HepG2 (cell line): ENCODE results near the gene AUNIP. TPM values are rescaled to one million over a fixed set of nuclear protein-coding genes. Genes with fewer than 3 reads are reported as not detected.
A peak's percentile ranks its signal among the peaks of the same experiment; 100 is the strongest.

ENCODE experiments used
- BHLHE40 ChIP-seq: IDR thresholded peaks from 2 replicates; pipeline ENCODE4 v1.6.1; 2011; ENCODE audit warnings: low read length, improper control_type of control experiment
- DR1 ChIP-seq: sonication (generic); formaldehyde crosslinking; IDR thresholded peaks from 2 replicates; pipeline ENCODE4 v1.8.0; 2021; ENCODE audit warnings: mild to moderate bottlenecking, missing genetic modification reagents, inconsistent platforms
- DZIP1 ChIP-seq: sonication (generic); formaldehyde crosslinking; IDR thresholded peaks from 2 replicates; pipeline ENCODE4 v1.5.0; 2020; ENCODE audit warnings: mild to moderate bottlenecking, missing genetic modification reagents
- ELF3 ChIP-seq: IDR thresholded peaks from 2 replicates; pipeline ENCODE4 v1.6.1; 2016; ENCODE audit warnings: missing genetic modification reagents, missing compliant biosample characterization
- HMGA1 ChIP-seq: sonication (generic); formaldehyde crosslinking; conservative IDR thresholded peaks from 2 replicates; pipeline ENCODE4 v1.4.0; 2020; ENCODE audit warnings: missing genetic modification reagents
- MYC ChIP-seq: sonication (generic); formaldehyde crosslinking; IDR thresholded peaks from 2 replicates; pipeline ENCODE4 v1.9.0; 2021; ENCODE audit warnings: missing genetic modification reagents, borderline replicate concordance
- NBN ChIP-seq: fragments of 450-650 bp; conservative IDR thresholded peaks from 2 replicates; pipeline ENCODE4 v1.6.1; 2017
- NFYC ChIP-seq: IDR thresholded peaks from 2 replicates; pipeline ENCODE4 v1.6.1; 2016; ENCODE audit warnings: missing genetic modification reagents, missing compliant biosample characterization
- RCOR2 ChIP-seq: IDR thresholded peaks from 2 replicates; pipeline ENCODE4 v1.6.1; 2016; ENCODE audit warnings: missing biosample characterization, missing genetic modification reagents
- RFX5 ChIP-seq: IDR thresholded peaks from 2 replicates; pipeline ENCODE4 v1.6.1; 2011; ENCODE audit warnings: low read depth, low read length, improper control_type of control experiment
- RNF2 ChIP-seq: fragments of 450-650 bp; conservative IDR thresholded peaks from 2 replicates; pipeline ENCODE4 v1.6.1; 2016; ENCODE audit warnings: low read depth
- SAP130 ChIP-seq: IDR thresholded peaks from 2 replicates; pipeline ENCODE4 v1.6.1; 2016; ENCODE audit warnings: low read depth
- TAF1 ChIP-seq: sonication (generic); formaldehyde crosslinking; IDR thresholded peaks from 2 replicates; pipeline ENCODE4 v1.4.0; 2020; ENCODE audit warnings: missing genetic modification reagents
- TCF7 ChIP-seq: sonication (generic); IDR thresholded peaks from 2 replicates; pipeline ENCODE4 v1.6.1; 2016; ENCODE audit warnings: antibody characterized with exemption, low read depth
- ZBTB21 ChIP-seq: sonication (generic); formaldehyde crosslinking; IDR thresholded peaks from 2 replicates; pipeline ENCODE4 v1.4.0; 2020; ENCODE audit warnings: missing genetic modification reagents
- ZMAT3 ChIP-seq: sonication (generic); formaldehyde crosslinking; conservative IDR thresholded peaks from 2 replicates; pipeline ENCODE4 v1.7.0; 2021; ENCODE audit warnings: missing genetic modification reagents
- ZNF274 ChIP-seq: sonication (generic); formaldehyde crosslinking; IDR thresholded peaks from 2 replicates; pipeline ENCODE4 v1.5.1; 2020; ENCODE audit warnings: mild to moderate bottlenecking, missing genetic modification reagents
- ZNF30 ChIP-seq: sonication (generic); formaldehyde crosslinking; IDR thresholded peaks from 2 replicates; pipeline ENCODE4 v1.5.0; 2020; ENCODE audit warnings: mild to moderate bottlenecking, missing genetic modification reagents
- ZNF484 ChIP-seq: sonication (generic); formaldehyde crosslinking; IDR thresholded peaks from 2 replicates; pipeline ENCODE4 v1.5.1; 2020; ENCODE audit warnings: mild to moderate bottlenecking, low read depth, missing genetic modification reagents, borderline replicate concordance
- ZNF598 ChIP-seq: sonication (generic); formaldehyde crosslinking; IDR thresholded peaks from 2 replicates; pipeline ENCODE4 v1.5.1; 2020; ENCODE audit warnings: mild to moderate bottlenecking, missing genetic modification reagents, borderline replicate concordance
- ZNF615 ChIP-seq: sonication (generic); formaldehyde crosslinking; IDR thresholded peaks from 2 replicates; pipeline ENCODE4 v1.5.0; 2020; ENCODE audit warnings: mild to moderate bottlenecking, missing genetic modification reagents, borderline replicate concordance
- ZNF619 ChIP-seq: sonication (generic); formaldehyde crosslinking; IDR thresholded peaks from 2 replicates; pipeline ENCODE4 v1.4.0; 2020; ENCODE audit warnings: mild to moderate bottlenecking, missing genetic modification reagents
- ZNF891 ChIP-seq: sonication (generic); formaldehyde crosslinking; IDR thresholded peaks from 2 replicates; pipeline ENCODE4 v1.5.0; 2020; ENCODE audit warnings: mild to moderate bottlenecking, missing genetic modification reagents
- polyA plus RNA-seq, 8 experiments: library from polyadenylated mRNA; depleted of rRNA in 3 of 8; stranded (reverse) in 7 of 8; unstranded in 1 of 8; fragments of >200 nt; fragmentation: Illumina TruSeq in 4 of 8; extraction: Trizol in 4 of 8; gene quantifications; 2 replicates each; pipeline versions ENCODE4 v1.2.1 to v1.2.3, GENCODE V29; 2011 to 2016; ENCODE audit warnings: low read depth in 4 of 8, missing spikeins in 1 of 8, mixed read lengths in 1 of 8; ENCODE audit not compliant: insufficient read depth in 1 of 8
- total RNA-seq, 5 experiments: library from RNA; depleted of rRNA; stranded (reverse); fragments of >200 nt; fragmentation: Illumina TruSeq; extraction: Trizol; gene quantifications; 2 replicates each; pipeline ENCODE4 v1.2.3, GENCODE V29; 2016; ENCODE audit warnings: low read depth in 1 of 5
- TF ChIP-seq, protein P1 (sequence below): sonication (generic); formaldehyde crosslinking; IDR thresholded peaks from 2 replicates; pipeline ENCODE4 v1.5.1; 2020; ENCODE audit warnings: mild to moderate bottlenecking, missing genetic modification reagents, moderate library complexity
- TF ChIP-seq, protein P2 (sequence below): sonication (generic); formaldehyde crosslinking; IDR thresholded peaks from 2 replicates; pipeline ENCODE4 v1.8.1; 2023; ENCODE audit warnings: mild to moderate bottlenecking, missing genetic modification reagents
- TF ChIP-seq, protein P3 (sequence below): sonication (generic); IDR thresholded peaks from 2 replicates; pipeline ENCODE4 v1.6.1; 2016; ENCODE audit warnings: low read depth, borderline replicate concordance

The AUNIP gene
- total and polyA plus RNA-seq, 2 of the 13 experiments (the other 11 are each of a cell fraction or from before 2014, with no cell fraction given): 3.8 to 12.3 TPM

DNA sequence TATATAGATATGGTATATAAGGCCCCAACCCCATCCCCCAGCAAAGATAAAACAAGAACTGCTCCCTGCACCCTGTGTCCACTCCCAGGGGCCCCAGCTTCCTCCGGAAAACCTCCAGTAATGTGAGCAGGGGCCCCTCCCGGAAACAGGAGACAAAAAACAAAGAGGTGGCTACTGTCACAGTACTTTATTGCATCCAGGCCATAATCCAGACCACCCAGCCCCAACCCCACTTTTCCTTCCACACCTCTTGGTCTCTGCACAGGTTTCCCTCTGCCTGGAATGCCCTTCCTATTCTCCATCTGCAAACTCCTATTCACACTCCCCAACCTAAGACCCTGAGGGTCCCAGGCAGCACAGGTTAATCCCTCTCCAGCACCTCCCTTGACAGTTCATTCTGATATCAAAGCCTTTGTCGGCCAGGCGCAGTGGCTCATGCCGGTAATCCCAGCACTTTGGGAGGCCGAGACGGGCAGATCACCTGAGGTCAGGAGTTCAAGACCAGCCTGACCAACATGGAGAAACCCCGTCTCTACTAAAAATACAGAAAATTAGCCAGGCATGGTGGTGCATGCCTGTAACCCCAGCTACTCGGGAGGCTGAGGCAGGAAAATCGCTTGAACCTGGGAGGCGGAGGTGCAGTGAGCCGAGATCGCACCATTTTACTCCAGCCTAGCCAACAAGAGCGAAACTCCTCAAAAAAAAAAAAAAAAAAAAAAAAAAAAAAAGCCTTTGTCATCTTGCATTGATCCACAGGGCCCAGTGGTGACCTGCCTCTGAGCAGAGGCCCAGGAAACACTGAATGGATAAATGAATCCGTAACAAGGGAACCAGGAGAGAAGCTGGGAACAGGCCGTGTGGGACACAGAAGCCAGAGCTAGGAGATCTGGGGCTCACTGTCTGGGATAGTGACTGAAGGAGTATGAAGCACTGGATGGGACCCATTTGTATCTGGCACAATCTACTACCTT lies 2.3 kb upstream of the AUNIP start (continued):
- TF ChIP-seq DZIP1 (CRISPR knock-in tag): no peak
- TF ChIP-seq ZNF30 (CRISPR knock-in tag): no peak
- TF ChIP-seq BHLHE40: peak; percentile 24; the same call in 1 of the 2 replicates
- TF ChIP-seq, protein P1, sequence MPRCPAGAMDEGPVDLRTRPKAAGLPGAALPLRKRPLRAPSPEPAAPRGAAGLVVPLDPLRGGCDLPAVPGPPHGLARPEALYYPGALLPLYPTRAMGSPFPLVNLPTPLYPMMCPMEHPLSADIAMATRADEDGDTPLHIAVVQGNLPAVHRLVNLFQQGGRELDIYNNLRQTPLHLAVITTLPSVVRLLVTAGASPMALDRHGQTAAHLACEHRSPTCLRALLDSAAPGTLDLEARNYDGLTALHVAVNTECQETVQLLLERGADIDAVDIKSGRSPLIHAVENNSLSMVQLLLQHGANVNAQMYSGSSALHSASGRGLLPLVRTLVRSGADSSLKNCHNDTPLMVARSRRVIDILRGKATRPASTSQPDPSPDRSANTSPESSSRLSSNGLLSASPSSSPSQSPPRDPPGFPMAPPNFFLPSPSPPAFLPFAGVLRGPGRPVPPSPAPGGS (CRISPR knock-in tag): no peak
- TF ChIP-seq ZMAT3 (CRISPR knock-in tag): no peak
- TF ChIP-seq, protein P2, sequence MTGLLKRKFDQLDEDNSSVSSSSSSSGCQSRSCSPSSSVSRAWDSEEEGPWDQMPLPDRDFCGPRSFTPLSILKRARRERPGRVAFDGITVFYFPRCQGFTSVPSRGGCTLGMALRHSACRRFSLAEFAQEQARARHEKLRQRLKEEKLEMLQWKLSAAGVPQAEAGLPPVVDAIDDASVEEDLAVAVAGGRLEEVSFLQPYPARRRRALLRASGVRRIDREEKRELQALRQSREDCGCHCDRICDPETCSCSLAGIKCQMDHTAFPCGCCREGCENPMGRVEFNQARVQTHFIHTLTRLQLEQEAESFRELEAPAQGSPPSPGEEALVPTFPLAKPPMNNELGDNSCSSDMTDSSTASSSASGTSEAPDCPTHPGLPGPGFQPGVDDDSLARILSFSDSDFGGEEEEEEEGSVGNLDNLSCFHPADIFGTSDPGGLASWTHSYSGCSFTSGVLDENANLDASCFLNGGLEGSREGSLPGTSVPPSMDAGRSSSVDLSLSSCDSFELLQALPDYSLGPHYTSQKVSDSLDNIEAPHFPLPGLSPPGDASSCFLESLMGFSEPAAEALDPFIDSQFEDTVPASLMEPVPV (CRISPR knock-in tag): no peak
- no peak for TF ChIP-seq ZNF891 (CRISPR knock-in tag)
- TF ChIP-seq TAF1 (CRISPR knock-in tag): no peak; the same call in 1 of the 2 replicates
- TF ChIP-seq NBN: no peak
- TF ChIP-seq ZNF598 (CRISPR knock-in tag): no peak
- TF ChIP-seq RNF2: no peak
- TF ChIP-seq ZNF484 (CRISPR knock-in tag): no peak
- peak; percentile 78 for TF ChIP-seq SAP130 (CRISPR knock-in tag)
- TF ChIP-seq ZNF615 (CRISPR knock-in tag): no peak
- TF ChIP-seq HMGA1 (CRISPR knock-in tag): no peak
- TF ChIP-seq DR1: no peak
- no peak for TF ChIP-seq ZNF619
- TF ChIP-seq ZBTB21 (CRISPR knock-in tag): no peak
- TF ChIP-seq TCF7: peak; percentile 62
- TF ChIP-seq NFYC (CRISPR knock-in tag): no peak
- peak; percentile 54 for TF ChIP-seq RCOR2 (CRISPR knock-in tag)
- peak; percentile 99 for TF ChIP-seq ELF3 (CRISPR knock-in tag)
- TF ChIP-seq RFX5: no peak
- TF ChIP-seq, protein P3, sequence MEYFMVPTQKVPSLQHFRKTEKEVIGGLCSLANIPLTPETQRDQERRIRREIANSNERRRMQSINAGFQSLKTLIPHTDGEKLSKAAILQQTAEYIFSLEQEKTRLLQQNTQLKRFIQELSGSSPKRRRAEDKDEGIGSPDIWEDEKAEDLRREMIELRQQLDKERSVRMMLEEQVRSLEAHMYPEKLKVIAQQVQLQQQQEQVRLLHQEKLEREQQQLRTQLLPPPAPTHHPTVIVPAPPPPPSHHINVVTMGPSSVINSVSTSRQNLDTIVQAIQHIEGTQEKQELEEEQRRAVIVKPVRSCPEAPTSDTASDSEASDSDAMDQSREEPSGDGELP: no peak
- no peak for TF ChIP-seq ZNF274 (CRISPR knock-in tag)
- no peak for TF ChIP-seq MYC
